Nephron progenitor cell (in vitro differentiated cells): ENCODE results near the gene H19.

Experiments
- DNase-seq: peaks from one replicate; pipeline ENCODE4 v3.0.0; 2021
- H3K27ac Mint-ChIP-seq: 2 replicates; pipeline ENCODE4 v1.8.0; 2021; ENCODE audit warnings: mild to moderate bottlenecking, moderate library complexity, mixed read lengths
- H3K27me3 Mint-ChIP-seq: 2 replicates; pipeline ENCODE4 v1.8.0; 2021; ENCODE audit warnings: mild to moderate bottlenecking, low read depth, mixed read lengths; ENCODE audit not compliant: poor library complexity
- H3K36me3 Mint-ChIP-seq: 2 replicates; pipeline ENCODE4 v1.8.0; 2021; ENCODE audit warnings: low read depth, mixed read lengths
- H3K4me1 Mint-ChIP-seq: 2 replicates; pipeline ENCODE4 v1.8.0; 2021; ENCODE audit warnings: mixed read lengths
- H3K4me3 Mint-ChIP-seq: 2 replicates; pipeline ENCODE4 v1.8.0; 2021; ENCODE audit warnings: mild to moderate bottlenecking, moderate library complexity, mixed read lengths
- H3K9me3 Mint-ChIP-seq: 2 replicates; pipeline ENCODE4 v1.8.0; 2021; ENCODE audit warnings: mild to moderate bottlenecking, moderate library complexity, mixed read lengths
- CTCF ChIP-seq: fragments of 200-600 bp; sonication (generic); IDR thresholded peaks from 2 replicates; pipeline ENCODE4 v1.5.0; 2021; ENCODE audit warnings: antibody characterized with exemption

The H19 gene

GRCh38 chr11:1989953-1990352 lies 7.7 kb downstream of the H19 start:
- H3K36me3 Mint-ChIP-seq, result no peaks in the 10 kb centered on the region
- H3K27me3 Mint-ChIP-seq, result no peaks in the 10 kb centered on the region

GRCh38 chr11:1988667-1989317 lies 8.8 kb downstream of the H19 start:
- H3K4me1 Mint-ChIP-seq, result no peaks in the 10 kb centered on the region
- H3K27me3 Mint-ChIP-seq, result no peaks in the 10 kb centered on the region
- H3K27ac Mint-ChIP-seq, result no peak overlapping the region
- peak; percentile 50 for DNase-seq
- no peaks in the 10 kb centered on the region for H3K36me3 Mint-ChIP-seq
- H3K4me3 Mint-ChIP-seq, result no peak overlapping the region
- no peak for TF ChIP-seq CTCF
- no peaks in the 10 kb centered on the region for H3K9me3 Mint-ChIP-seq

More at GRCh38 chr11:1989953-1990352, 7.7 kb downstream of the H19 start:
- no peak for DNase-seq
- Mint-ChIP-seq H3K4me3 (no peak overlapping the region), H3K27ac (no peak overlapping the region), H3K9me3 (no peaks in the 10 kb centered on the region), H3K4me1 (no peaks in the 10 kb centered on the region)
- TF ChIP-seq CTCF, result no peak

GRCh38 chr11:1988174-1988573 lies 9.5 kb downstream of the H19 start:
- TF ChIP-seq CTCF, result no peak
- no peaks in the 10 kb centered on the region for H3K4me1 Mint-ChIP-seq
- no peak for DNase-seq
- no peak overlapping the region for H3K27ac Mint-ChIP-seq
- no peak overlapping the region for H3K4me3 Mint-ChIP-seq
- no peaks in the 10 kb centered on the region for H3K9me3 Mint-ChIP-seq
- no peaks in the 10 kb centered on the region for H3K36me3 Mint-ChIP-seq
- H3K27me3 Mint-ChIP-seq, result no peaks in the 10 kb centered on the region

- H3K4me1 Mint-ChIP-seq, result no peaks in the 10 kb centered on the region
- DNase-seq, result no peak
- H3K4me3 Mint-ChIP-seq, result no peak overlapping the region
- TF ChIP-seq CTCF, result no peak
- H3K27ac Mint-ChIP-seq, result no peak overlapping the region
- no peaks in the 10 kb centered on the region for H3K27me3 Mint-ChIP-seq
- H3K36me3 Mint-ChIP-seq, result no peaks in the 10 kb centered on the region
- no peaks in the 10 kb centered on the region for H3K9me3 Mint-ChIP-seq
Measured at GRCh38 chr11:1987024-1987423, 10.6 kb downstream of the H19 start.

- DNase-seq, result no peak
- no peaks in the 10 kb centered on the region for H3K36me3 Mint-ChIP-seq
- no peaks in the 10 kb centered on the region for H3K9me3 Mint-ChIP-seq
- no peak overlapping the region for H3K27ac Mint-ChIP-seq
- H3K27me3 Mint-ChIP-seq, result no peaks in the 10 kb centered on the region
- TF ChIP-seq CTCF, result no peak
- no peak overlapping the region for H3K4me3 Mint-ChIP-seq
- no peaks in the 10 kb centered on the region for H3K4me1 Mint-ChIP-seq
Measured at GRCh38 chr11:1983601-1983961, 14.1 kb downstream of the H19 start.

GRCh38 chr11:1982873-1983600 lies 14.6 kb downstream of the H19 start:
- H3K36me3 Mint-ChIP-seq, result no peaks in the 10 kb centered on the region
- no peaks in the 10 kb centered on the region for H3K27me3 Mint-ChIP-seq
- no peak for DNase-seq
- H3K27ac Mint-ChIP-seq, result no peak overlapping the region
- H3K4me3 Mint-ChIP-seq, result no peak overlapping the region
- no peaks in the 10 kb centered on the region for H3K9me3 Mint-ChIP-seq
- no peak for TF ChIP-seq CTCF
- H3K4me1 Mint-ChIP-seq, result no peaks in the 10 kb centered on the region
